Measurements from ENCODE around the gene SIDT2. TPM values are rescaled to one million over a fixed set of nuclear protein-coding genes. Genes with fewer than 3 reads are reported as not detected.

Gene SIDT2
- total and polyA plus RNA-seq, 2 of the 4 experiments (the other 2 are of a cell fraction): 7.3 to 30.3 TPM

GRCh38 chr11:117189191-117189940 lies 10.8 kb downstream of the SIDT2 start:
- no TSS peak for BruUV-seq (replicated peaks)
- Histone ChIP-seq H4K5ac (ENCODE audit: low read depth, low read length) (no peak overlapping the region), H4K20me1 (ENCODE audit: insufficient read depth, low read length) (no peaks in the 10 kb centered on the region), H3K27ac (ENCODE audit: insufficient read depth, low read length) (no peak overlapping the region), H3K79me1 (ENCODE audit: low read depth in 1 of 2, low read length in 2 of 2) (no peaks in the 10 kb centered on the region), H2BK20ac (ENCODE audit: low read depth, low read length) (no peak overlapping the region), H3K18ac (ENCODE audit: low read depth, low read length) (no peak overlapping the region), H4K91ac (ENCODE audit: insufficient read depth, low read depth, low read length) (no peak overlapping the region), H2BK15ac (ENCODE audit: low read depth, low read length) (no peak overlapping the region), H3K27me3 (ENCODE audit: control insufficient read depth, insufficient read depth, low read length) (no peaks in the 10 kb centered on the region), H2AFZ (replicated peaks; ENCODE audit: low read length, poor library complexity) (no peak overlapping the region), H3K14ac (replicated peaks; ENCODE audit: low read depth, low read length) (no peak overlapping the region), H4K8ac (ENCODE audit: low read depth in 2 of 2, low read length in 2 of 2) (no peak overlapping the region), H3K9me3 (ENCODE audit: control insufficient read depth, insufficient read depth, low read length) (no peaks in the 10 kb centered on the region), H3K36me3 (ENCODE audit: control insufficient read depth, insufficient read depth, low read length) (peaks cover 70% of the 10 kb centered on the region), H3K4me3 (ENCODE audit: insufficient read depth, low read depth, low read length) (no peak overlapping the region), H2AK9ac (replicated peaks; ENCODE audit: low read depth, low read length, poor library complexity) (no peak overlapping the region), H3K4me2 (ENCODE audit: low read depth, low read length) (no peak overlapping the region), H3K9me1 (ENCODE audit: insufficient read depth, low read length) (0 out of 2 replicates have a peak, but pooled peaks cover 4% of the 10 kb centered on the region), H3K9ac (ENCODE audit: low read depth, low read length) (no peak overlapping the region), H3K56ac (ENCODE audit: extremely low read depth, insufficient read depth, low read length) (no peak overlapping the region), H3K23ac (ENCODE audit: low read depth, low read length) (no peak overlapping the region), H2BK120ac (ENCODE audit: low read depth, low read length) (no peak overlapping the region), H2AK5ac (ENCODE audit: low read depth, low read length) (no peak overlapping the region), H3K4me1 (ENCODE audit: control insufficient read depth, insufficient read depth, low read length) (no peaks in the 10 kb centered on the region), H3K4ac (ENCODE audit: low read depth, low read length) (no peak overlapping the region), H2BK5ac (ENCODE audit: low read depth, low read length, poor library complexity, severe bottlenecking) (no peak overlapping the region)
- ChIA-PET POLR2A (ENCODE audit: unreplicated experiment) (no interaction called here), CTCF (no interaction called here)
- in situ Hi-C loops (cut with MboI; ENCODE audit: low sequenced_read_pairs) (no loop called here), dilution Hi-C loops (cut with HindIII; ENCODE audit: low sequenced_read_pairs, unreplicated experiment) (no loop called here), intact Hi-C loops (cut with micrococcal nuclease) (no loop called here)
- ATAC-seq (ENCODE audit: low read depth): no peak
- WGBS, 2 experiments (ENCODE audit: extremely low coverage in 2 of 2, insufficient read length in 1 of 2): 100% methylated on average over 4 of the region's 22 CpGs; no CpG with 5 or more reads in 1 of the 2 experiments
- no peak for TF ChIP-seq POLR2A (IDR thresholded peaks at IDR 0.05; ENCODE audit: low read depth, low read length)
- TF ChIP-seq CEBPB (IDR thresholded peaks at IDR 0.05; ENCODE audit: low read depth, low read length): no peak
- no peak for DNase-seq
